Right ventricle myocardium inferior (tissue), 1 donor: ENCODE measurements around the gene COPE. TPM values are rescaled to one million over a fixed set of nuclear protein-coding genes. Genes with fewer than 3 reads are reported as not detected.
A peak's percentile ranks its signal among the peaks of the same experiment; 100 is the strongest.
"Not testable (repeated sequence)": the region's sequence is repeated elsewhere in the genome, so short reads cannot be mapped to it uniquely, and the experiment has no call there.

Experiments
- ATAC-seq: fragments of 200-7000 bp; cut with Tn5 transposase; one replicate; pipeline ENCODE4 v1.9.1; 2020; ENCODE audit warnings: mild to moderate bottlenecking, moderate library complexity
- DNase-seq: peaks from one replicate; pipeline ENCODE4 v3.0.0; 2021; ENCODE audit errors: missing footprints
- intact Hi-C: fragments of 100-400 bp; cut with DNase I; formaldehyde crosslinking; loops from one replicate; pipeline ENCODE4 v1.11.0; 2022
- total RNA-seq: library from RNA; stranded (reverse); fragmentation: NEBNext Ultra II Directional; extraction: Animal tissue kit (Norgen Biotek cat#: 25700); gene quantifications from one replicate; pipeline ENCODE4 v1.2.1, GENCODE V29; 2021
- donor health status: DM: no; HTN: yes; CAD: no; lungs with severe emphysema.

Gene COPE
- total RNA-seq, 1 donor from 2014 or later, result 139 TPM

DNA sequence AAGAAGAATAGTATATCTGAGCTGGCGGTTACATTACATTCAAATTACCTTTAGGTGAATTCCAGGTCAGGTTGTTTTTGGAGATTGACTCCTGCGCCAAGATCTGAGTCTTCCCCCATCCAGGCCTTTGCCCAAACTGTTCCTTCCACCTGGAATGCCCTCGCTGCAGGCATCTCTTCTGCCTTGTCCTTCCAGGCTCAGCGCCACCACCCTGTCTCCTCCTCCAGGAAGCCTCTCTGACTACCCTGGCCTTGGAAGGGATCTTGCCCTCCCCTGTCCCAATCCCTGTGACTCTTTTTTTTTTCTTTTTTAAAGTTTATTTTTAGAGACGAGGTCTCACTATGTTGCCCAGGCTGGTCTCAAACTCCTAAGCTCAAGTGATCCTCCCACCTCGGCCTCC is 23.5 kb upstream of the COPE start:
- DNase-seq (no peak), ATAC-seq (no peak)
- intact Hi-C loops, result no loop called here

GRCh38 chr19:18941628-18942354 is 22.6 kb upstream of the COPE start:
- ATAC-seq (no peak), DNase-seq (no peak)
- intact Hi-C loops, result no loop called here

GRCh38 chr19:18940769-18941627 is 21.8 kb upstream of the COPE start, which contains the start of gene HOMER3:
Gene HOMER3, minus strand, starts transcription at chr19:18941217. Its CDS starts 2,235 bp downstream, at chr19:18938982.
- peak; percentile 86 for ATAC-seq
- intact Hi-C loops, result no loop called here

GRCh38 chr19:18939922-18940768 is 21.0 kb upstream of the COPE start:
- ATAC-seq (peak; percentile 26), DNase-seq (no peak)
- intact Hi-C loops, result no loop called here

More at GRCh38 chr19:18940769-18941627, 21.8 kb upstream of the COPE start, which contains the start of gene HOMER3:
- DNase-seq, result peak; percentile 94

- intact Hi-C loops, result no loop called here
Observed at GRCh38 chr19:18939163-18939562, 20.0 kb upstream of the COPE start.

DNA sequence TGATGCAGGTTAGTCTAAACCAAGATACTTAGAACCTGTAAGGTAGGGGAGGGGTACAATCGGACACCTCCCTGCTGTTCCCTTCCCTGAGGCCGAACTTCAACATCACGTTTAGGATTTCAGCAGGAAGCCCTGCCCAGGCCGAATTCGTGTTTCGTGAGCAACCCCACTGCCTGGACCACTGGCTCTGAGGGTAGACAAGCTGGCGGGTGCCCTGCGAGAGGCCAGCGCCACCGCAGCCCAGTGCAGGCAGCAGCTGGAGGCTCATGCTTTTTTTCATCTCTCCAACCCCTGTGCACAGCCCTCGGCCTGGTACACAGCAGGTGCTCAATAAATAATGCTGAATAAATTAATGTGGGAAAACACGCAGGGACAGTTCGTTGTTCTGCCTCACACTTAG is 14.1 kb upstream of the COPE start:
- intact Hi-C loops, result no loop called here

More at GRCh38 chr19:18939163-18939562, 20.0 kb upstream of the COPE start:
- ATAC-seq, result no peak
- DNase-seq, result no peak

GRCh38 chr19:18932216-18932841 is 13.1 kb upstream of the COPE start:
- intact Hi-C loops, result no loop called here
- peak; percentile 85 for ATAC-seq
- peak; percentile 91 for DNase-seq

More for the DNA sequence above, 14.1 kb upstream of the COPE start:
- no peak for ATAC-seq
- no peak for DNase-seq

DNA sequence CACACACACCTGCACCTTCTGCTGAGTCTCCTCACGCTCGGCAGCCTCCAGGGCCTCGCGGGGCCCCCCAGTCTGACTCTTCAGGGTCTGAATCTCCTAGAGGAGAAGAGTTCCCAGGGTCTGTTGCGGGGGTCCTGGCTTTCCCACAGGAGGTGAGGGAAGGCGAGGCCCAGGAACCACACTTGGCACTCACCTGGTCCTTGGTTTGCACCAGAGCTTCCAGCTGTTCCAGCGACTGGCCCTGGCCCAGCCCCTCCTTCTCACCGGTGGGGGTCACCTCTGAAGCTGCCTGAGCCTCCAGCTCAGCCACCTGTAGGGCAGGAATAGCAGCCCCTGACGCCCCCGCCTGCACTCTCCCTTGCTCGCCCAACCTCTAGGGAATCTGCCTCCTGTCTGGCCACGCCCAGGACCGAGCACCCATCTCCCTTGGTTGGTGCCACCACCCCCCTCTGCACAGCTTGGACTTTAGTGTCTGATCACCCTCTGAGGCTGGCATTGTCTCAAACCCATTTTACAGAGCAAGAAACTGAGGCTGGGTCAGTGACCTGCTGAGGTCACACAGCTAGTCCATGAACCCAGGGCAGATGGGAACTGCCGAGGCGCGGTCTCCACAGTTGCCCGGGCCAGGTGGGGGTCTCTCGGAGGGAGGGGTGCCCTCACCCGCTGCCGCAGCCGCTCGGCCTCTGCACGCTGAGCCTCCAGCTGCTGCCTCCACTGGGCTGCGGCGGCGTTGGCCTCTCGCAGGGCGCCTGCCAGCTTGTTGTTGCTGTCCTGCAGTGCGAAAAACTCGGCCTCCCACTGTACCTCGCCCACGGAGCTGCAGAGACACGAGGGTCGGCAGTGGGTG is 12.4 kb upstream of the COPE start:
- intact Hi-C loops, result no loop called here
- DNase-seq, result no peak
- no peak for ATAC-seq

DNA sequence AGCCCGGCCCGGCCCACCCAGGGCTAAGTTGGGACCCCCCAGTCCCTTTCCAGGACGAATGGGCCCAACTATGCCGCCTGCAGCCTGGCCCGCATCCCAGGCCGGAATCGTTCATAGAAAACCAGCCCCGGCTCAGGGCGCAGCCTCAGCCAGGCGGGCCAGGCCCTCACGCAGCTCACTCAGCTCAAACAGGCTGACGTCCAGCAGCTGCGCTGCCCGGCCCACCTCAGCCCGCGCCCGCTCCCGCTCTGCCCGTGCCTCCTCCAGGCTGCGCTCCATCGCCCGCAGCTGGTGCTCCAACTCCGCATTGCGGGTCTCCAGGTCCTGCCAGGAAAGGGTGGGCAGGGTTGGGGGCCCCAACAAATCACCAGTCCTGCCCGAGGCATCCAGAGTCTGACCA is 10.1 kb upstream of the COPE start:
- intact Hi-C loops, result no loop called here
- no peak for ATAC-seq

GRCh38 chr19:18928018-18928805 is 9.0 kb upstream of the COPE start:
- intact Hi-C loops, result no loop called here

More for the DNA sequence above, 10.1 kb upstream of the COPE start:
- no peak for DNase-seq

GRCh38 chr19:18924684-18925213 is 5.6 kb upstream of the COPE start:
- no peak for DNase-seq
- intact Hi-C loops, result no loop called here
- ATAC-seq, result no peak

More at GRCh38 chr19:18928018-18928805, 9.0 kb upstream of the COPE start:
- no peak for DNase-seq
- ATAC-seq, result no peak

- ATAC-seq (no peak), DNase-seq (no peak)
- intact Hi-C loops, result no loop called here
Observed at GRCh38 chr19:18922228-18922985, 3.2 kb upstream of the COPE start.

DNA sequence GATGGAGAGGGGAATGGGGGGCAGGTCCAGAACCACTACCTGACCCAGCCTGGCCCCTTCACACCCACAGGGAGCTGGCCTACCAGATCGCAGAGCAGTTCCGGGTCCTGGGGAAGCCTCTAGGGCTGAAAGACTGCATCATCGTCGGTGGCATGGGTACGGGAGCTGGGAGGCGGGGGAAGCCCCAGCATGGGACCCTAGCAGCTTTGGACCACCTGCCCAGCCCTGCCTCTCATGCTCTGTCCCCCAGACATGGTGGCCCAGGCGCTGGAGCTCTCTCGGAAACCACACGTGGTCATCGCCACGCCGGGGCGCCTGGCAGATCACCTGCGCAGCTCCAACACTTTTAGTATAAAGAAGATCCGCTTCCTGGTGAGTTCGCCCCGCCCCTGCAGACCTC is 2.4 kb upstream of the COPE start:
- ATAC-seq (no peak), DNase-seq (no peak)
- intact Hi-C loops, result no loop called here

DNA sequence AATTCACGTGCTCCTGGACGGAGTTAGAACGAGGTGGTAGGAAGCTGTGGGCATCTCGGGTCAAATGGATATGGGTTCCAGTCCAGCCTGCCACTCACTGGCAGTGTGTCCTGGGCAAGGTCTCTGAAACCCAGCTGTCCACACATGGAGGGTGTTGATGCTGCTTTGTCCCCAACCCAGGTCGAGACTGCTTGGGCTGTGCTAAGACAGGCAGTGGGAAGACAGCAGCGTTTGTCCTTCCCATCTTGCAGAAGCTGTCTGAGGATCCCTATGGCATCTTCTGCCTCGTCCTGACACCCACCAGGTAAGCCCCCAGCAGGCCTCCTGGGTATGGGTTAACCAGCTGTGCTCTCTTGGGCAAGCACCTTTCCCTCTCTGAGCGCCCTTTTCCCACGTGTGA is 1.2 kb upstream of the COPE start:
- ATAC-seq (no peak), DNase-seq (no peak)
- intact Hi-C loops, result no loop called here

DNA sequence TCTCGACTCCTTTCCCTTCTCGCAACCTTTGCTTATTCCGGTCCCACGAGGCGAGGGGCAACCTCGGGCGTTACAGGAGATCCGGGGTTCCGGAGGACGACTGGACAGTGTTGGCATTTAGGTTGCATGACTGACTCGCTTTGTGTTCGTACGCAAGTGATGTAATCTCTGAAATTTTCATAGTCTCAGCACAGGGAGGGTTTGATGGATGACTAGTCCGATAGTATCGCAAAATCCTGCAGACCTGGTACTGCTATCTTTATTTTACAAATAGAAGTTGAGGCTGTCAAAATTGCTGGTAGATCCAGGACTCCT is 670 bp upstream of the COPE start:
- DNase-seq, result no peak
- no peak for ATAC-seq
- intact Hi-C loops, result loop anchor here (1.0 to 10.0 kb wide), 2 partner anchors 349 to 465 kb away; partner anchors contain the start of gene UBA52

GRCh38 chr19:18917593-18917992 is 1.6 kb downstream of the COPE start:
- ATAC-seq, result not testable (repeated sequence)
- peak; percentile 42 for DNase-seq
- intact Hi-C loops, result loop anchor here (10.0 kb wide), 1 partner anchor 463 kb away; no protein-coding TSS in a partner anchor
